GM19193 (cell line): Measurements from ENCODE around the gene ARGFX.
A peak's percentile ranks its signal among the peaks of the same experiment; 100 is the strongest.

Experiments
- POLR2A ChIP-seq: IDR thresholded peaks from 4 replicates; pipeline ENCODE4 v1.6.1; 2011; ENCODE audit not compliant: insufficient read depth, insufficient read length; ENCODE audit errors: extremely low read depth

ARGFX gene

DNA sequence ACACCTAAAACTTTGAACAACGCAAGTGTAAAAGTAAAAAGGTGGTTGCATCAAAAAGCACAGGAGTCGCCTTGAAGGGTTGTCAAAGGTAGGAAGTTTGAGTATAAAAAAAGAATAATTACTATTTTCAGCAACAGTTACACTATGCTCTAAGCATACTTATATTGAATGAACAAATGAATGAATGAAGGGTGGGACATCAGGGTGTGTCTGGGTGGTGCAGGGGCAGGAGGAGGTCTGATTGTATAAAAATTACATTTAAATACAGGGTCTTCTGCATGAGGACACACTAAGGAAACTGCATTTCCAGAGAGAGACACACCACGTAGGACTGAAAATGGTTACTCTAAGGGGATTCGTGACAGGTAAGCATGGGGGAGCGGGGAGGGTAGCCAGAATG lies at the start of gene ARGFX:
ARGFX (plus strand) TSS at position 301 of the 400 bp plus-strand sequence. CDS start 2,765 bp downstream, outside the sequence.
- TF ChIP-seq POLR2A: no peak

DNA sequence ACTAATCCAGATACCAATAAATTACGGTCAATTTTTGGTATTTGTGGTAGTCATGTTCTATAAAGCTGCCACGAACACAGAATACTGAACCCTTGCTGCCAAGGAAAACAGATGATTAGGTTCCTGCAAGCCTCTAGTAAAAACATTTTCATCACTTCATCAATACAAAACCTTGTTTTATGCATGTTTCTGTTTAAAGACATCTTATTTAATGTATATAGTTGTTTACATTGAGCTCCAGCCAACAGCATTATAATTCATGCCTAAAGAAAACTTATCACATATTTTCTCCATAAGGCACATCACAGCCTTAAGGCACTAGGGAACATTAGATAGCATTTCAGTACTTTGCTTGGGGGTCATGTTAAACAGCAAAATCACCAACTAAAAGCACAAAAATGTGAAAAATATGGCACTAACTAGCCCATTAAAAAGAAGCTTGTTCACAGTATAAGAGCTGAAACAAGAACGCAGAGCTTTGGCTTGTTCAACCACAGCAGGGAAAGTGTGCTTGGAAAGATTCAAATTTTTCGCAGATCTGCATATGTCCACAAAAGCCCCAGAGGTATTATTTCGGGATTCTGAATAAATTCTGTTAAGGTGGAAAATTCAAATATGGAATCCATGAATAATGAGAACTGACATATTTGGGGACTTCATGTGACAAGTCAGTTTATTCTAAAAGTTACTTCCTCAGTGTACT lies 49.6 kb upstream of the ARGFX start:
- TF ChIP-seq POLR2A: no peak

DNA sequence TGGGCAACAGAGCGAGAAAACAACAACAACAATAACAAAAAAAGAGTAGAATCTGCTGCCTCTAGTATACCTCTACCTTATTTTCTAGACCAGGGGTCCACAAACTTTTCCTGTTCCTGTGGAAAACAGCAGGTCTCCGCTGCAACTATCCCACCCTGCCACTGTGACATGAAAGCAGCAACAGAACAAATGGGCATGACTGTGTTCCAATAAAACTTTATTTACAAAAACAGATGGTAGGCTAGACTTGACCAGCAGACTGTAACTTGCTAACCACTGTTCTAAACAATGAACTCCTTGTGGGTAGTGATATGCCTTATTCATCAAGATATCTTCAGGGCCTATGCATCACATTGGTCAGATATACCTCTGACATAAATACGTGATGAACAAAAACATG lies 47.2 kb upstream of the ARGFX start:
- TF ChIP-seq POLR2A: no peak

DNA sequence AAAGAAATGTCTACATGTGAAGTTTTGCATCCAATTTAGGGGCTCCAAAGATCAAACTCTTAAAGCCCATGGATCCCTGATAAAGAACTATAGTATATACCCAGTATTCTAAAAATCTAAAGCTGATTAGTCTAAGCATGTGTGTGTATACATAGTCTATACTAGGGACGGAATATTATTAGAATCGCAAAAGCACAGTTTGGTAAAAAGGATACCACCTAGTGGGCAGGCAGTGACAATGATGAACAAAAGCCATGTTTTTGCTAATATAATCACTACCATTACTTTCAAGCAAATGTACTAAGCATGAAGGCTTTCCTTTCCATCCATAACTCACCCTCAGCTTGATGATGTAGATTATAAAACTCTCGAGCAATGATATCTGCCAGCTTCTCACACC lies 38.4 kb upstream of the ARGFX start:
- TF ChIP-seq POLR2A: no peak

DNA sequence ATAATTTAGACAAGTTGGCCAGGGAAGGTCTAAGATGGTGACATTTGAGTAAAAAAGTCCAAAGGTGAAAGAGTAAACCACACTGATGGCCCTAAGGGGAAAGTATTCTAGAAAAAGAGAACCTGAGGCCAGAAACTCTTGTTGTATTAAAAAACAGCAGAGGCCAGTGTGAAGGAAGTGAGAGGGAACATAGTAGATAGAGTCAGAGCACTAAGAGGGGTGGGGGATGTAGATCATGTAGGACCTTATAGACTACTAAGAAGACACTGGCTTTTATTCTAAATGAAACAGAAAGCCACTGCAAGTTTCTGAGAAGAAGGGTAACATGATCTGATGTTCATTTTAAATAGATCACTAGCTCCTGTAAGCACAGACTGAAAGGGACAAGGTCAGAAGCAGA lies 36.5 kb upstream of the ARGFX start:
- no peak for TF ChIP-seq POLR2A

DNA sequence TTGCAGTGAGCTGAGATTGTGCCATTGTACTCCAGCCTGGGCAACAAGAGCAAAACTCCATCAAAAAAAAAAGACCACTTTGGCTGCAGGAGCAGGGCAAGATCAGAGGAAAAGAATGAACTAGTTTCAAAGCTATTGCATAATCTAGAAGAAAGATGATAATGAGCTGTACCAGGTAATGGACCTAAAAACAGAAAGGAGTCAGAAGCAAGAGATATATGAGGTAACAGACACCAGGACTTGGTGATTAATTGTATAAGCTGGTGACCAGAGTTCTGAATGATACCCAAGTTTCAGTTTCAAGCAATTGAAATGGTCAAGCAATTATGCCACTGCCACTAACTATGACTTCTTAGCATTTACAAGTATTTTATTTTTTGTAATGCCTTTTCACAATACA lies 24.8 kb upstream of the ARGFX start:
- no peak for TF ChIP-seq POLR2A

DNA sequence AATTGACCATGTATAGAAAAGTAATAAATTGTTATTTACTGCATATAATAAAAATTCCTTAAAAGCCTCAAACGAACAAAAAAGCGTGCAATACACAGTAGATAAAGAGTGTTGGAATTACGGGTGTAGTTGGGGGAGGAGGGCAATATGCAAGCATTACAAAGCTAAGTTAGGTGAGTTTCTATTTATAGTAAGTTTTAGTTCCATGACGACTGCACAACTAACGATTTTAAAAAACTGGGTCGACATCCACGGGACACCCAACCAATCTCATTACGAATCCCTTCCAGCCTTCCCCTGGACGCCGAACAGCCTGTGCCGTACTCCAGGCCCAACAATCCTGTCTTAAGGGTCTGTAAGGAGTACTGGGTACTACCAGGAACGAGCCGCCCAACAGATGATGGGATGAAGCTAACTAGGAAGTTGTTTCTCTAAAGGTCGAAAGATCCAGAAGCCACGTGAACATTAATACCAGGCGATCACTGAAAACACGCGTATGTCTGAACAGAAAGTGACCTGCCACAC lies 22.6 kb upstream of the ARGFX start:
- no peak for TF ChIP-seq POLR2A

DNA sequence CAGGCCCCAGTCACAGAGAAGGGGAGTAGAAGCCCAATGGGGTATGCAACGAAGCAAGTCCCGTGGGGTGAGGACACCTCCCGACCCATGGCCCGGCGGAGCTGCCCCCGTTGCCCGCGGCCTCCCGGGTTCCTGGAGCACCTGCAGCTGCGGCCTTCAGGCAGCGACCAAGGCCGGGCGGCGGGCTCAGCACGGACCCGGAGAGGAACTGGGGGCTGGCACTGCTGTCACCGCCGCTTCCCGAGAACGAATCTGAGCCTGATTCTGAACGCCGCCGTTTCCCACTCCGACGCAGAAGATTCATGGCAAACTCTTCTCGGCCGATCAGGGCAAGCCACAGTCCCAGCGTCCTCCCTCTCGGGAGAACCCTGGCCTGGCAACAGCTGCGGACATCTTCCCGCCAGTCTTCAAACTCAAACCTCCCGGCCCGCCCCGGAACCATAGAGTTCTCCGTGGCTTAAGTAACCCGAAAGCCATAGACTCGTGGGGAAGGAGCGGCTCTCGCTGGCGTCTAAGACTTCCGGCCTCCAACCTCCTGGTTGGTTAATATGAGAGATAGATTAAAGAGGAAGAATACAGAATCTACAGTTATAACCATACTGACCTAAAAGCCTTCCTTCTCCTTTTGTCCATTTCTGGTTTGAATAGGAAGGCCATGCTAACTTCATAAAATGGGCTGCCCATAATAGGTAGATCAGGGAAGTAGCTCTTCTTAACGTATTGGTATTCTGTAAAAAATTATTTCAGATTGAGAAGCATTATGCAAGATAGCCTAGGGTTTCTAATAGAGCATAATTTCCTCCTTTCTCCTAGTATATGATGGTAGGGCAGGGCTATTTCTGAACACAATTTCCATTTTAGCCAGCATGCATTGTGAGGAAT lies 21.9 kb upstream of the ARGFX start, which contains the start of gene POLQ:
POLQ (minus strand) TSS at position 415 of the 882 bp plus-strand sequence; CDS start at position 304, 111 bp downstream.
- peak; percentile 76 for TF ChIP-seq POLR2A

DNA sequence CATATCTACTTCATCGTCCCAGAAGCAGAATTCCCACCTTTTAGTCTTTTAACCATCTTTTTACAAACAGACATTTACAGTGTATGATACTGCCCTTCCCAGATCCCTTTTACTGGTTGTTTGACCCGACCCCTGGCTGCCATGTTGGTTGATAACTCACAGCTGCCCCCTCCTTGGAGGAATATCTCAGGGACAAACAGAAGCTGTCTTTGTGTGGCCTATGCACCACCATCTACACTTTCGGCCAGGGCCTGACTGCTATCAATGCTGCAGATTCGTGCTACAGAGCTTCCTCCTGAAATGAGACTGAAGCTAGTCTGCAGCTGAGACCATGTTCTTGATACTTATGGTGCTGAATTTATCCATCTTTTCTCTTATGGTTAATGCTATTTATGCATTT lies 15.4 kb upstream of the ARGFX start:
- no peak for TF ChIP-seq POLR2A

DNA sequence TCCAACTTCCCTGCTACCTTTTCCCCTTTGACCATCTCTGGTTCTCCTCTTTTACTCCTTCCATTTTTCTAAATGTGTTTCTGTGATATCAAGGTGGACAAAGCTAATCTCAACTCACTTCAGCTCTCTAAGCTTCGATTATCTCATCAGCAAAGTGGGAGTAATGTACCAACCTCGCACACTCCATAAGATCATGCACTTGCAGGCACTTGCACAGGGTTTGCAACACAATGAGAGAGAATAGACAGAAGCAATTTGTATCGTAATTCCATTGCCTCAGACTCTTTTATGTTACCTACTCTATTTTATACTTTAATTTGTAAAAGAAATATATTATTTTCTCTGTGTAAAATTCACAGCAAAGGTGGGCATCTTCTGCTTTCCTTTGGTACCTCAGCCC lies 15.0 kb upstream of the ARGFX start:
- TF ChIP-seq POLR2A: no peak

DNA sequence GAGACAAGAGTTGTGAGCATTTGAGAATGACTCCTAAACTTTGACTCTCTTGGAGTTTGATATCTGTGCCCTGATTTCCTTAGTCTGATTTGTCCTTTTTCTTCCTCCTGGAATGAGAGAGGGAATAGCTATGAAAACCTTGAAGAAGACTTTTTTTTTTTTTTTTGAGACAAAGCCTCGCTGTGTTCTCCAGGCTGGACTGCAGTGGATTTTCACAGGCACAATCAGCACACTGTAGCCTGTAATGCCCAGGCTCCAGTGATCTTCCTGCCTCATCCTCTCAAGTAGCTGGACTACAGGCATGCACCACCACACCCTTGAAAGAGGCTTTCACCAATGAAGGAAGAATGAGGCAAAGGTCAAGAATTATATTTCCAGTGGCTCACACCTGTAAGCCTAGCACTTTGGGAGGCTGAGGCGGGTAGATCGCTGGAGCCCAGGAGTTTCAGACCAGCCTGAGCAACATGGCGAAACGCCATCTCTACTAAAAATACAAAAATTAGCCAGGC lies 10.3 kb upstream of the ARGFX start:
- TF ChIP-seq POLR2A: no peak

DNA sequence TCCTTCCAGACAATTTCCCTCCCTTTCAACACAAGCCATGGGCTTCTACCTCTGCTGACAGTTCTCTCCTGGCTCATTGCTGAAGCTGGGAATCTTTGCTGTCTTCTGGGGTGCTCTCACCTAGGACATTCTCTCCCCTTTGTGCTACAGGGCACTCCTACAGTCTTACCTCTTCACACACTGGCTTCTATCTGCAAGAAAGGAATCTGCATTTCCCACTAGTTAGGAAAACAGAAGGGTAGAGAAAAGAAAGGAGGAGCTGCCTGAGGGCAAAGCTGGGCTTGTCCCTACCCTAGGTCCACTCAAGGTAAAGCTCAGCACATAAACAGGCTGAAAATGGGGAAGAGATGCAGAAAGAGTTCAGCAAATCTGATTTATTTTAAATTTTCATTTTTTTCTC lies 5.6 kb upstream of the ARGFX start:
- no peak for TF ChIP-seq POLR2A

DNA sequence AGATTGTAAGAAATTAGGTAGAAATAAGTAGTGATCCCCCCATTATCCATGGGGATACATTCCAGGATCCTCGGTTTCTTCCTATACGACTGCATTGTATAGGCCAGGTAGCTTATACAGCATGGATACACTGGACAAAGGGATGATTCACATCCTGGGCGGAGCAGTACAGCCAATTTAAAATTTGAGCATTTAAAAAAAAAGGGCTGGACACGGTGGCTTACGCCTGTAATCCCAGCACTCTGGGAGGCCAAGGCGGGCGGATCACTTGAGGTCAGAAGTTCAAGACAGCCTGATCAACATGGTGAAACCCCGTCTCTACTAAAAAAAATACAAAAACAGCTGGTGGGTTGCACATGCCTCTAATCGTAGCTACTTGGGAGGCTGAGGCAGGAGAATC lies 976 bp upstream of the ARGFX start:
- TF ChIP-seq POLR2A: no peak

DNA sequence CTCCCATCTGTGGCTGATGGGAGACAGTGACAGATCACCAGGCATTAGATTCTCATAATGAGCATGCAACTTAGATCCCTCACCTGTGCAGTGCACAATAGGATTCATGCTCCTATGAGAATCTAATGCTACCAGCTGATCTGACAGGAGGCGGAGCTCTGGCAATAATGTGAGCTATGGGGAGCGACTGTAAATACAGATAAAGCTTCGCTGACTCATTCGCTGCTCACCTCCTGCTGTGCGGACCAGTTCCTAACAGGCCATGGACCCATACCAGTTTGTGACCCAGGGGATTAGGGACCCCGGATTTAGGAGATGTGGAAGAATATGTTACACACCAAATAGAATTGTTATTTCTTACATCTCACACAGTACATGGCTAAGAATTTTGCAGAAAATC lies 6.7 kb downstream of the ARGFX start:
- no peak for TF ChIP-seq POLR2A

DNA sequence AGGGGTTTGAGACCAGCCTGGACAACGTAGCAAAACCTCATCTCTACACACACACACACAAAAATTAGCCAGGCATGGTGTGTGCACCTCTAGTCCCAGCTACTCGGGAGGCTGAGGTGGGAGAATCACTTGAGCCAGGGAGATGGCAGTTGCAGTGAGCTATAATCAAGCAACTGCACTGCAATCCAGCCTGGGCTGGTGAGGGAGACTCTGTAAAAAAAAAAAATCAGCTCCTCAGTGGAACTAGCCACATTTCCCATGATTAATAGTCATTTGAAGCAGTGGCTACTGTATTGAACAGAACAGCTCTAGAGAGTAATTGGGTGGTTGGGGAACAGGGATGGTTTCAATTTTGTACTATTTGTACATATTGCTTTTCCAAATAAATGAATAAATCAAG lies 13.9 kb downstream of the ARGFX start:
- TF ChIP-seq POLR2A: no peak
